ENCODE results near the gene PAK4. TPM values are rescaled to one million over a fixed set of nuclear protein-coding genes. Genes with fewer than 3 reads are reported as not detected.
A peak's percentile ranks its signal among the peaks of the same experiment; 100 is the strongest.

PAK4 gene
- polyA plus RNA-seq, 2 donors: 39.8 to 43.1 TPM

DNA sequence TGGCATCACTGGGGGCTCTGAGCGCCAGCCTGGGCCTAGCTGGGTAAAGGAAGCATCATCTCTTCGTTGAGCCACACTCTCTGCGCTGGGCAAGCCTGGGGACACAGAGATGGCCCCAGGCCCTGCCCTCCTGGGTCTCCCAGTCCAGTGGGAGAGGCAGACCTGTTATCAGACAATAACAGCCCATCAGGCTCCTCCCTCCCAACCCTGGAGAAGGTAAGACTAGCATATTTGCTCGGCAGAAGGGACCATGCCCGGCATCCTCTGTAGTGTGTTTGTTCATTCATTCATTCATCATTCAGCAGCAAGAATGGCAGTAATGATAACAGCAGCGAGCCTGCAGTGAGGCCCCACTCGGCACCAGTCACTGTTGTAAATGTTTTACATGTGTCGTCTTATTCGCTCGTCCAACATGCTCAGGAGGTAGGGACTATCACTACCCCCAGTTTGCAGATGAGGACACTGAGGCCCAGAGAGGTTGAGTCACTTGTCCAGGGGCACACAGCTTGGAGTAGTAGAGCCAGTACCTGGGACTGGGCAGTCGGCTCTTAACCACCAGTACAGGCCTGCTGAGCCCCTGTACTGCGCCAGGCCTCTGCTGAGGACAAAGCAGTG is 33.2 kb downstream of the PAK4 start:
- Histone ChIP-seq H3K27ac (ENCODE audit: low read depth in 2 of 2, low read length in 1 of 2) (no peak overlapping the region), H3K9me3 (ENCODE audit: control insufficient read depth in 2 of 2, insufficient read depth in 1 of 2, low read depth in 1 of 2, low read length in 1 of 2) (no peaks in the 10 kb centered on the region), H3K27me3 (ENCODE audit: control insufficient read depth in 1 of 2, insufficient read depth in 2 of 2, low read length in 2 of 2) (no peaks in the 10 kb centered on the region), H3K4me1 (ENCODE audit: control insufficient read depth in 2 of 2, insufficient read depth in 2 of 2, low read length in 1 of 2) (peaks cover 23 to 67% of the 10 kb centered on the region in 2 donors), H3K36me3 (ENCODE audit: control insufficient read depth in 2 of 2, insufficient read depth in 2 of 2, low read length in 1 of 2) (peaks cover 0 to 17% of the 10 kb centered on the region in 2 donors), H3K4me3 (ENCODE audit: low read depth in 1 of 2, low read length in 2 of 2) (no peak overlapping the region)
- 79 to 83% methylated on average over 12 of the region's 12 CpGs for WGBS, 2 donors

DNA sequence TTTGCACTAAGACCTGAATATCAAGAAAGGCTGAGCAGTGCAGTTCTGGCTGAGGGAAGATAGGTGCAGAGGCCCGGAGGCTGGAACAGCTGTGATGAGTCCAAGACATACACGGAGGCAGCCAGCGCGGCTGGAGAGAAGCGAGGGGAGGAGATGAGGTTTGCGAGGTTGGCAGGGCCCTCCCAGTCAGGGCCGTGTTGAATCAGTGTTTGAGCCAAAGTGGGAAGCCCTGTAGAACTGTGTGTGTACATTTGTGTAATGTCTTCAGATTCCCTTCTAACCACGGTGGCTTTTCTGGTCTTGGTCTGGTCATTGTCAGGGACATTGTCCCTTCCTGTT is 34.9 kb downstream of the PAK4 start:
- Histone ChIP-seq H3K4me3 (ENCODE audit: low read depth in 1 of 2, low read length in 2 of 2) (no peak overlapping the region), H3K27me3 (ENCODE audit: control insufficient read depth in 1 of 2, insufficient read depth in 2 of 2, low read length in 2 of 2) (no peaks in the 10 kb centered on the region), H3K36me3 (ENCODE audit: control insufficient read depth in 2 of 2, insufficient read depth in 2 of 2, low read length in 1 of 2) (peaks cover 0 to 17% of the 10 kb centered on the region in 2 donors), H3K27ac (ENCODE audit: low read depth in 2 of 2, low read length in 1 of 2) (peak overlapping the region; percentile 82 to 91), H3K4me1 (ENCODE audit: control insufficient read depth in 2 of 2, insufficient read depth in 2 of 2, low read length in 1 of 2) (peaks cover 21 to 51% of the 10 kb centered on the region in 2 donors), H3K9me3 (ENCODE audit: control insufficient read depth in 2 of 2, insufficient read depth in 1 of 2, low read depth in 1 of 2, low read length in 1 of 2) (no peaks in the 10 kb centered on the region)
- WGBS, 2 donors: 16 to 24% methylated on average over 8 of the region's 8 CpGs

DNA sequence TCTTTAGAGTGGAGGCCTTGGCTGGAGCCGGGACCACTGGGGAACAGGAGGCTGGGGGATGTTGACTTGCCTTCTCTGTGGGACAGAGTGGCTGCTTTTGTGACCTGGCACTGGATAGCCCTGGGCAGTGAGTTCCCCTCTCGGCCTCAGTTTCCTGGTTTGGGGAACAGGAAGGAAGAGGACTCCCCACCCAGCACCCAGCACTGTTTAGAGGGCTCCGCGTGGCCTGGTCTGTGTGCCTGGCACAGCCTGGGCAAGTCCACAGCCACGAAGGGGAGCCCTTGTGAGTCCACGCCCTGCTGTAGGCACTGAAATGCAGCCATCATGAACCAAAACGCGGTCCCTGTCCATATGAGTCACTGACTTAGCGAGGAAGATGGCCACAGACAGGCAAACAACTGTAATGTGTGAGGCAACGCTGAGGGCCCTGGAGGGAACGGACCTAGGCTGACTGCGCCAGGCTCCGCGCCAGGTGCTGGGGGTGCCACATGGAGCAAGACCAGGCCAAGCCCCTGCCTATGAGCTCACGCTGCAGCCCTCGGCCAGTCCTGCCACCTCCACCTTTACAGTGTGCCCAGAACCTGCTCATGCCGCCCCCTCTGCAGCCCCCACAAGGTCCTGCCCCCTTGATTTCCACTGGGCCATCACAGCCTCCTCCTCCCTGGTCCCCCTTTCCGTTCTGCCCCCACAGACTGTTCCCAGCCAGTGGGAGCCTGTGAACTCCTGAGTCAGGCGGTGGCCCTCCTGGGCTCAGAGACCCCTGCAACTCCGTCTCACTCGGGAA is 35.5 kb downstream of the PAK4 start:
- Histone ChIP-seq H3K27me3 (ENCODE audit: control insufficient read depth in 1 of 2, insufficient read depth in 2 of 2, low read length in 2 of 2) (no peaks in the 10 kb centered on the region), H3K4me3 (ENCODE audit: low read depth in 1 of 2, low read length in 2 of 2) (no peak overlapping the region), H3K9me3 (ENCODE audit: control insufficient read depth in 2 of 2, insufficient read depth in 1 of 2, low read depth in 1 of 2, low read length in 1 of 2) (no peaks in the 10 kb centered on the region), H3K27ac (ENCODE audit: low read depth in 2 of 2, low read length in 1 of 2) (peak overlapping the region; percentile 82 to 91), H3K4me1 (ENCODE audit: control insufficient read depth in 2 of 2, insufficient read depth in 2 of 2, low read length in 1 of 2) (peaks cover 15 to 45% of the 10 kb centered on the region in 2 donors), H3K36me3 (ENCODE audit: control insufficient read depth in 2 of 2, insufficient read depth in 2 of 2, low read length in 1 of 2) (peaks cover 0 to 15% of the 10 kb centered on the region in 2 donors)
- 54 to 67% methylated on average over 21 of the region's 21 CpGs for WGBS, 2 donors

DNA sequence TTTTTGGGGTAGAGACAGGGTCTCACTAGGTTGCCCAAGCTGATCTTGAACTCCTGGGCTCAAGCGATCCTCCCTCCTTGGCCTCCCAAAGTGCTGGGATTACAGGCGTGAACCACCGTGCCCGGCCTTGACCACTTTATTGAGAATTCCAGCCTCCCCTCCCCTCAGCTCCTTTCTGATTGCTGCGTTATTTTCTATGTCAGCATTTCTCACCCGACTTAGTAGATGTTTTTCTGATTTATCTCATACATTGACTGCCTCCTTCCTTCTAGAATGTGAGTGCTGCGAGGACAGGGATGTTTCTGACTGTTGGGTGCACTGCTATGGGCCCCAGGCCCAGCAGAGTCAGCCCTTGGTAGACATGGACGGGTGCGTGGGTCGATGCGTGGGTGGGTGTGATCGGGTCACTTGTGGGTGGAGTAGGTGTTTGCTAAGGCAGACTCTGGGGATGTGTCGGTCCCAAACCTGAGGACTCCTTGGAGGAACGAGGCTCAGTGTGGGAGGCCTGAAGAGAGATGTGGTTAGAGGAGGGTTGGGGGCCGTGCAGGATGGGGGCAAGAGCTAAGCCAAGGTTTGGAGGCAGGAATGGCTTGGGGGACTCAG is 37.0 kb downstream of the PAK4 start:
- Histone ChIP-seq H3K4me3 (ENCODE audit: low read depth in 1 of 2, low read length in 2 of 2) (no peak overlapping the region), H3K36me3 (ENCODE audit: control insufficient read depth in 2 of 2, insufficient read depth in 2 of 2, low read length in 1 of 2) (peaks cover 0 to 15% of the 10 kb centered on the region in 2 donors), H3K4me1 (ENCODE audit: control insufficient read depth in 2 of 2, insufficient read depth in 2 of 2, low read length in 1 of 2) (peaks cover 7 to 42% of the 10 kb centered on the region in 2 donors), H3K9me3 (ENCODE audit: control insufficient read depth in 2 of 2, insufficient read depth in 1 of 2, low read depth in 1 of 2, low read length in 1 of 2) (no peaks in the 10 kb centered on the region), H3K27me3 (ENCODE audit: control insufficient read depth in 1 of 2, insufficient read depth in 2 of 2, low read length in 2 of 2) (no peaks in the 10 kb centered on the region), H3K27ac (ENCODE audit: low read depth in 2 of 2, low read length in 1 of 2) (peak overlapping the region in 1 of 2 donors; percentile 11)
- 83 to 85% methylated on average over 15 of the region's 15 CpGs for WGBS, 2 donors

DNA sequence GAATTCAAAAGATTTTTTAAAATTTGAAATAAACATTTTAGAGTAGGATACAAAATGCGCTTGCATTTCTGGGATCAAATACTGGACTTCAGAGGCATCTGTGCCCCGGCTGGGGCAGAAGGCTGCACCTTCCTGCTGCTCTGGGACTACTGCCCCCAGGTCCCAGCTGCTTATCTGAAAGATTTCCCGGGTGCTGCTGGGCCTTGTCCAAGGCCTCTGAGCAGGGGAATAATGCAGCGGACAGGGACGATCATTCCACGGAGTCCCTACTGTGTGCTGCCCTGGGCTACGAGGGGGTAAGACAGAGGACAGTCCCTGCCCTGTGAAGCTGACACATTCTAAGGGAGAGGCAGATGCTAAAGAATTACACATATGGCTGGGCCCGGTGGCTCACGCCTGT is 38.0 kb downstream of the PAK4 start:
- no peak overlapping the region for H3K4me3 ChIP-seq (ENCODE audit: low read depth in 1 of 2, low read length in 2 of 2)
- H3K36me3 ChIP-seq (ENCODE audit: control insufficient read depth in 2 of 2, insufficient read depth in 2 of 2, low read length in 1 of 2): peaks cover 0 to 10% of the 10 kb centered on the region in 2 donors
- no peaks in the 10 kb centered on the region for H3K9me3 ChIP-seq (ENCODE audit: control insufficient read depth in 2 of 2, insufficient read depth in 1 of 2, low read depth in 1 of 2, low read length in 1 of 2)
- H3K27me3 ChIP-seq (ENCODE audit: control insufficient read depth in 1 of 2, insufficient read depth in 2 of 2, low read length in 2 of 2): no peaks in the 10 kb centered on the region
- H3K27ac ChIP-seq (ENCODE audit: low read depth in 2 of 2, low read length in 1 of 2): no peak overlapping the region
- H3K4me1 ChIP-seq (ENCODE audit: control insufficient read depth in 2 of 2, insufficient read depth in 2 of 2, low read length in 1 of 2): peaks cover 8 to 38% of the 10 kb centered on the region in 2 donors
- 75 to 86% methylated on average over 9 of the region's 9 CpGs for WGBS, 2 donors

DNA sequence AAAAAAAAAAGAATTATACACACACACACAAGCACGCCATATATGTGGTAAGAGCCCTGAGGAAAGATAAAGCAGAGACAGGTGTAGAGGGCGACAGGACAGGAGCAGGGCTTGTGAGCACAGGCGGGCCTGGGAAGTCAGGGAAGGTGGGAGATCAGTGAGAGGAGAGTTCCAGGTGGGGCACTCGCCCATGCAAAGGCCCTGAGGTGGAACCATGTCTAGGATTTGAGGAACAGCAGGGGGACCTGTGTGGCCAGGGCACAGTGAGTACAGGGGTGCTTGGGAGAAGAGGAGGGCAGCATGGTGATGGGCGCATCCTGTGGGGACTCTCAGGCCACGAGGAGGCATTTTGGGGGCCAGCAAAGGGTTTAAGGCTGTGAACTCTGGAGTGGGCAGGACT is 38.7 kb downstream of the PAK4 start:
- peaks cover 0 to 15% of the 10 kb centered on the region in 2 donors for H3K36me3 ChIP-seq (ENCODE audit: control insufficient read depth in 2 of 2, insufficient read depth in 2 of 2, low read length in 1 of 2)
- WGBS, 2 donors: 91 to 92% methylated on average over 6 of the region's 6 CpGs
- no peak overlapping the region for H3K4me3 ChIP-seq (ENCODE audit: low read depth in 1 of 2, low read length in 2 of 2)
- H3K27me3 ChIP-seq (ENCODE audit: control insufficient read depth in 1 of 2, insufficient read depth in 2 of 2, low read length in 2 of 2): no peaks in the 10 kb centered on the region
- H3K9me3 ChIP-seq (ENCODE audit: control insufficient read depth in 2 of 2, insufficient read depth in 1 of 2, low read depth in 1 of 2, low read length in 1 of 2): no peaks in the 10 kb centered on the region
- H3K4me1 ChIP-seq (ENCODE audit: control insufficient read depth in 2 of 2, insufficient read depth in 2 of 2, low read length in 1 of 2): peaks cover 8 to 38% of the 10 kb centered on the region in 2 donors
- H3K27ac ChIP-seq (ENCODE audit: low read depth in 2 of 2, low read length in 1 of 2): no peak overlapping the region

DNA sequence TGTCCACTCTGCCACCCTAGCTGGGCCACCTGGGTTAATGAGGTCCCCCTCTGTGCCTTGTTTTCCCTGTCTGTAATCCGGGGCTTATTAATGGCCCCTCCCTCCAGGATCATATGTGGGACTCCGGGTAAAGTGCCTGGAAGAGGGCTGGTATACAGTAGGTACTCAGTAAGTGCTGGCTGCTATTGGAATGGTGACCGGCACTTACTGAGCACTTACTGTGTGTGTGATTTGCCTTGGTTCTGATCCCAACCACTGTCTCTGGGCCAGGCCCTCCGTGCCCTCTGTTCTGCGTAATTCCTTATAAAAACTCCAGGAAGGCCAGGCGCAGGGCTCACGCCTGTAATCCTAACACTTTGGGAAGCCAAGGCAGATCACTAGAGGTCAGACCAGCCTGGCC is 40.3 kb downstream of the PAK4 start:
- H3K27ac ChIP-seq (ENCODE audit: low read depth in 2 of 2, low read length in 1 of 2): no peak overlapping the region
- peaks cover 8 to 31% of the 10 kb centered on the region in 2 donors for H3K4me1 ChIP-seq (ENCODE audit: control insufficient read depth in 2 of 2, insufficient read depth in 2 of 2, low read length in 1 of 2)
- H3K27me3 ChIP-seq (ENCODE audit: control insufficient read depth in 1 of 2, insufficient read depth in 2 of 2, low read length in 2 of 2): no peaks in the 10 kb centered on the region
- H3K9me3 ChIP-seq (ENCODE audit: control insufficient read depth in 2 of 2, insufficient read depth in 1 of 2, low read depth in 1 of 2, low read length in 1 of 2): no peaks in the 10 kb centered on the region
- WGBS, 2 donors: 93% methylated on average over 7 of the region's 7 CpGs
- H3K4me3 ChIP-seq (ENCODE audit: low read depth in 1 of 2, low read length in 2 of 2): no peak overlapping the region
- peaks cover 0 to 18% of the 10 kb centered on the region in 2 donors for H3K36me3 ChIP-seq (ENCODE audit: control insufficient read depth in 2 of 2, insufficient read depth in 2 of 2, low read length in 1 of 2)

DNA sequence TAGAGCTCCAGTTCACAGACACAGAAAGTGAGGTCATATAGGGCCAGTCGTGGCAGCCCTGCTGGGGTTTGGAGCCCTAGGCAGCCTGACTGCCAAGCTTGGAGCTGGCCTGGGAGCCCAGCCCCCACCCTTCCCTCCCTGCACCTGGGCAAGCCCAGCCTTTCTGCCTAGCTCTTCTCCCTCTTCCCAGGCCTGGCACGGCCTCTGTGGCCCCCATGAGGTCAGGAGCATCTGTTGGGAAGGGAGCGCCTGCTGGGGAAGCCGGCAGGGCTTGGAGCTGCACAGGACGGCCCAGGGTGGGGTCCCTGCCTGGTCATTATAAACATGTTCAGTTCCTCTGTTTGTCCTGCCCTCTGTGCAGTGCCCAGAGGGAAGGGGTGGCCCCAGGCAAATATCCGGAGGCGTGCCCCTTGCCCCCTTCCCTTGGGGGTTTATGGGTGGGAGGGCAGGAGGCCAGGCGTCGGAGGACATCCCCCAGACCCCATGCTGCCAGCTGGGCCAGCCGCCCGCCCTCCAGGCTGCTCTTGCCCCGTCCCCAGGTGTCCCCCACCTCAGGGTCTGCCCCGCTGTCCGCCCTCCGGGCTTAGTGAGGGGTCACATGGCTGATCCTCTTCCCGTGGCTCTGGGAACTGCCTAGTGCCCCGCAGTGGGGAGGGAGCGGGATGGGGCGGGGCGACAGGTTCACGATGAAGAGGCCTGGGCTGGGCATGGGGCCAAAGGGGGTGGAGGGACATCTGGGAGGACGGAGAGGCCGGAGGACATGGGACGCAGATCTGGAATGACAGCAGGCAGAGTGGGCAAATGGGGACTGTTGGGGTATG is 41.2 kb downstream of the PAK4 start:
- no peaks in the 10 kb centered on the region for H3K9me3 ChIP-seq (ENCODE audit: control insufficient read depth in 2 of 2, insufficient read depth in 1 of 2, low read depth in 1 of 2, low read length in 1 of 2)
- no peaks in the 10 kb centered on the region for H3K27me3 ChIP-seq (ENCODE audit: control insufficient read depth in 1 of 2, insufficient read depth in 2 of 2, low read length in 2 of 2)
- peak overlapping the region in 1 of 2 donors; percentile 15 for H3K4me3 ChIP-seq (ENCODE audit: low read depth in 1 of 2, low read length in 2 of 2)
- H3K4me1 ChIP-seq (ENCODE audit: control insufficient read depth in 2 of 2, insufficient read depth in 2 of 2, low read length in 1 of 2): peaks cover 8 to 24% of the 10 kb centered on the region in 2 donors
- WGBS, 2 donors: 36 to 37% methylated on average over 23 to 24 of the region's 24 CpGs
- peaks cover 0 to 23% of the 10 kb centered on the region in 2 donors for H3K36me3 ChIP-seq (ENCODE audit: control insufficient read depth in 2 of 2, insufficient read depth in 2 of 2, low read length in 1 of 2)
- H3K27ac ChIP-seq (ENCODE audit: low read depth in 2 of 2, low read length in 1 of 2): peak overlapping the region; percentile 65 to 82
